SHP77 treated with DMSO at 0.1 percent for 48 hours (cell line): ENCODE results near the gene FAM234A.
"Not testable (repeated sequence)": the region's sequence is repeated elsewhere in the genome, so short reads cannot be mapped to it uniquely, and the experiment has no call there.

Experiments used
- DNase-seq: peaks from one replicate; lab custom pipeline; 2025; lab: John Stamatoyannopoulos, UW

FAM234A gene

GRCh38 chr16:230949-231348 is 3.7 kb upstream of the FAM234A start:
- no peak for DNase-seq

GRCh38 chr16:239948-240277 is 5.3 kb downstream of the FAM234A start:
- no peak for DNase-seq

- DNase-seq = no peak
Measured at GRCh38 chr16:240559-240958, 5.9 kb downstream of the FAM234A start.

GRCh38 chr16:242281-242680 is 7.7 kb downstream of the FAM234A start:
- DNase-seq = no peak

GRCh38 chr16:243348-243747 is 8.7 kb downstream of the FAM234A start:
- no peak for DNase-seq

- DNase-seq = no peak
Measured at GRCh38 chr16:245105-245504, 10.5 kb downstream of the FAM234A start.

- no peak for DNase-seq
Measured at GRCh38 chr16:247027-247426, 12.4 kb downstream of the FAM234A start.

- DNase-seq = no peak
Measured at GRCh38 chr16:249431-249830, 14.8 kb downstream of the FAM234A start.

- no peak for DNase-seq
Measured at GRCh38 chr16:252366-253337, 18.0 kb downstream of the FAM234A start.

GRCh38 chr16:253833-254232 is 19.2 kb downstream of the FAM234A start:
- DNase-seq = no peak

GRCh38 chr16:254461-254860 is 19.8 kb downstream of the FAM234A start:
- no peak for DNase-seq

- DNase-seq = no peak
Measured at GRCh38 chr16:255183-255582, 20.6 kb downstream of the FAM234A start.

GRCh38 chr16:258091-258490 is 23.5 kb downstream of the FAM234A start:
- DNase-seq = not testable (repeated sequence)

GRCh38 chr16:259226-259625 is 24.6 kb downstream of the FAM234A start:
- DNase-seq = no peak

GRCh38 chr16:259814-260253 is 25.2 kb downstream of the FAM234A start:
- DNase-seq = no peak

- no peak for DNase-seq
Measured at GRCh38 chr16:260326-260725, 25.7 kb downstream of the FAM234A start.

GRCh38 chr16:261031-261691 is 26.5 kb downstream of the FAM234A start:
- DNase-seq = no peak

- no peak for DNase-seq
Measured at GRCh38 chr16:262121-262745, 27.6 kb downstream of the FAM234A start.

GRCh38 chr16:263182-263774 is 28.7 kb downstream of the FAM234A start:
- DNase-seq = no peak

GRCh38 chr16:263944-264343 is 29.3 kb downstream of the FAM234A start:
- DNase-seq = no peak

- no peak for DNase-seq
Measured at GRCh38 chr16:264440-264951, 29.9 kb downstream of the FAM234A start.

GRCh38 chr16:265002-265529 is 30.4 kb downstream of the FAM234A start:
- no peak for DNase-seq
